ENCODE results near the gene LMAN2.

DNA sequence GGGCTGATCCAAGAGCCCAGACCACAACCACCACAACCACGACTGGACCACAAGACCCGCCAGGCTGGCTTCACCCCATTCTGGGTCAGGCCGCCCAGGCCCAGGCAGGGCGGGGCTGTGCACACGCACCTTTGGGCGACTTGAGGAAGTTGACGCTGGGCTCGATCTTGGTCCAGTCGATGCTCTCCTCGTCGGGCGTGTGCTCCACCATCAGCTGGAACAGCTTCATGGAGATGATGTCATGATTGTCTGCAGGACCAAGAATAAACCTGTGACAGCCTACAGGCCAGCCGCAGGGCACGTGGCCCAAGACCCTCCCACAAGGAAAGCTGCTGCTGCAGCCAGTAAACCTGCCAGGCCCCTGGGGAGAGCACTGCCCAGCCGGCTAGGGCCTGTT is 17.3 kb downstream of the LMAN2 start:
- TF ChIP-seq POLR2AphosphoS5 (IDR thresholded peaks at IDR 0.05; ENCODE audit: borderline replicate concordance, low read depth, low read length) (no peak), FOXP2 (optimal IDR thresholded peaks at IDR 0.05; ENCODE audit: control extremely low read depth, extremely low read length, insufficient read depth) (no peak)
